ENCODE results near the gene APOH. TPM values are rescaled to one million over a fixed set of nuclear protein-coding genes. Genes with fewer than 3 reads are reported as not detected.
"Not testable (repeated sequence)": the region's sequence is repeated elsewhere in the genome, so short reads cannot be mapped to it uniquely, and the experiment has no call there.

Gene APOH, protein sequence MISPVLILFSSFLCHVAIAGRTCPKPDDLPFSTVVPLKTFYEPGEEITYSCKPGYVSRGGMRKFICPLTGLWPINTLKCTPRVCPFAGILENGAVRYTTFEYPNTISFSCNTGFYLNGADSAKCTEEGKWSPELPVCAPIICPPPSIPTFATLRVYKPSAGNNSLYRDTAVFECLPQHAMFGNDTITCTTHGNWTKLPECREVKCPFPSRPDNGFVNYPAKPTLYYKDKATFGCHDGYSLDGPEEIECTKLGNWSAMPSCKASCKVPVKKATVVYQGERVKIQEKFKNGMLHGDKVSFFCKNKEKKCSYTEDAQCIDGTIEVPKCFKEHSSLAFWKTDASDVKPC
- total RNA-seq = not detected in 2 replicates
- polyA plus RNA-seq (2012) = not detected

DNA sequence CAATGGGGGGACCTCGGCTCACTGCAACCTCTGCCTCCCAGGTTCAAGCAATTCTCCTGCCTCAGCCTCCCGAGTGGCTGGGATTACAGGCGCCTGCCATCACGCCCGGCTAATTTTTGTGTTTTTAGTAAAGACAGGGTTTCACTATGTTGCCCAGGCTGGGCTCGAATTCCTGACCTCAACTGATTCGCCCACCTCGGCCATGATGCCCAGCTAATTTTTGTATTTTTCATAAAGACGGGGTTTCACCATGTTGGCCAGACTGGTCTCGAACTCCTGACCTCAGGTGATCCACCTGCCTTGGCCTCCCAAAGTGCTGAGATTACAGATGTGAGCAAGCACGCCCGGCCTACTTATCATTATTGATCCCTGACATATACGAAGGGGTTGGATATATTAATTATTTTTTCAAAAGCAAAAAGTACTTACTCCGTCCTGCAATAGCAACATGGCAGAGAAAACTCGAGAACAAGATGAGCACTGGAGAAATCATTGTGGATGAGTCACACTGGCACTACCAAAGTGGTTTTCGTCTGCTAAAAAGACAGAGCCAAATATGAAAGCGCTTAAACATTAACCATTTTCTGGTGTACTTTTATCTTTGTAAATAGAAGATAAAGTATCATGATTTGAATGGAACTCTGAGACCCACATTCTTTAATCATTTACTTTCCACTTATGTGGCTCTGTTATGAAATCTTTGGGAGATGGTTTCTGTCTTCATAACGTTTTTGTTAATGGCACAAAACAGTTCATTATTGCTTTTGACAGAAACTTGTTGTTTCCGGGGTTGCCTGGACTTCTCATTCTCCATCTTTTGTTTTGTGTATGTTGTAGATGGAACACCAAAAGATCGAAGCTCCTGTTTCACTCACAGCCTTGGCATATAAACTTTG, at the start of gene APOH:
APOH (minus strand) TSS at position 529 of the 896 bp plus-strand sequence; CDS start at position 493, 36 bp downstream.
- no peak for DNase-seq (ENCODE audit: low read depth)

DNA sequence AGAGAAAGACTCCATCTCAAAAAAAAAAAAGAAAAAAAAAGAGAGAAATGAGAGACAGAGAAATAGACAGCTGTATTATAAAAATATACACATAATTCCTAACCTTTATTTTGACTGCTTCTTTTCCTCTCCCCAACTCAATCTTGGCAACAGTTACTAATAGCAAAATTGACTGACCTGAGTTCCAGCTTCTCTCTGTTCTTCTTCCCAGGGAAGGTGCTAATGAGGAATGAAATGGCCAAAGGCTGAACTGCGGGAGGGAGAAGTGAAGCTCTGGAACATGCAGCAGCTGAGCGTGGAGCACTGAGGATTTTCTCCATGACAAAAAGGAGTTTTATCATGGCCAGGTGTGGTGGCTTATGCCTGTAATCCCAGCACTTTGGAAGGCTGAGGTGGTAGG, 48.0 kb upstream of the APOH start:
- DNase-seq (ENCODE audit: low read depth) = no peak

DNA sequence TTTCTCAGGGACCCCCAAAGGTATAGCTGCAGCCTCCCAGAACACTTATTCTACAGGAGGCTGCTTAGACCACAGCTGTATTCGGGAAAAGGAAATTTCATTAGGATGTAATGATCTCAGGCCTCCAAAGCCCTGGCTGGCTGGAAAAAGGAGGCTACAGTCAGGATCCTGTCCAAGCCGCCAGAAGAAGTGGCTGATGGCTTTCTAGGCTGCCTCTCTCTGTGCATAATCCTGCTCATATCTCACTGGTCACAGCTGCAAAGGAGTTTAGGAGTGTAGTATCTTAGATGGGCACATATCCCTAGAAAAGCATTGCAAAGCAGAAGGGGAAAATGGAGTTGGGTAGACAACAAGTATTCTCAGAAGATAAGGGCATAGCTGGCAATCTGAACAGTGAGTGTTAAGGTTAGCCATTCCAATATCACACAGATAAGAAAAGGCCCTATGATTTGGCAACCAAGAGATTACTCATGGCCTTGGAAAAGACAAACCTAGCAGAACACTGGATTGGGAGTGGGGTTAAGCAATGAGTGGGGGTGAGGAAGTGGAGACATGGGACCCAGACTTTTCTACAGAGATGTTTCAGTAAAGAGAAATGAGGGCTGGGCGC, 47.2 kb upstream of the APOH start:
- peak; percentile 23 for DNase-seq (ENCODE audit: low read depth)

DNA sequence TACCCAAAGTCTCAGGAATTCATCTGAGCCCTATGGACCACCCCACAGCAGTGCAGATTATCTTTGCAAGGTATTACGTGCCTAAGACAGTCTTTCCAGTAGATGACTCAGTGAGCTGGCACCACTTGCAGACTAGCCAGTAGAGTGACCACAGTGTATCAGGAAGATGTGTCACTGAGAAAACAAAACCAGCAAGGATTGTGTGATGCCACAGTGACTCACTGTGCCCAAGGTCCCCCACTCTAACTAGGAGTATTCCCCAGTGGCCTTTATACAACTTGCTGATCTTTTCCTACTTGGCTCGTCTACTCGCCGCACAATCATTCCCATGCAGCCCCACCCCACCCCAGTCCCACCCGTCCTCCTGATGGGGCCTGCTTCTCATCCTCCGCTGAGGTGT, 46.4 kb upstream of the APOH start:
- DNase-seq (ENCODE audit: low read depth) = peak; percentile 97

DNA sequence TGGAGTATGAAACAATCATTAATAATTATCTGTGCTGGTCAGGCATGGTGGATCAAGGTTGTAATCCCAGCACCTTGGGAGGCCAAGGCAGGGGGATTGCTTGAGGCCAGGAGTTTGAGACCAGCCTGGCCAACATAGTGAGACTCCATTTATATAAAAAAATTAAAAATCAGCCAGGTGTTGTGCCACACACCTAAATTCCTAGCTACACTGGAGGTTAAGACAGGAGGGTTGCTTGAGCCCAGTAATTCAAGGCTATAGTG, 44.3 kb upstream of the APOH start:
- no peak for DNase-seq (ENCODE audit: low read depth)

DNA sequence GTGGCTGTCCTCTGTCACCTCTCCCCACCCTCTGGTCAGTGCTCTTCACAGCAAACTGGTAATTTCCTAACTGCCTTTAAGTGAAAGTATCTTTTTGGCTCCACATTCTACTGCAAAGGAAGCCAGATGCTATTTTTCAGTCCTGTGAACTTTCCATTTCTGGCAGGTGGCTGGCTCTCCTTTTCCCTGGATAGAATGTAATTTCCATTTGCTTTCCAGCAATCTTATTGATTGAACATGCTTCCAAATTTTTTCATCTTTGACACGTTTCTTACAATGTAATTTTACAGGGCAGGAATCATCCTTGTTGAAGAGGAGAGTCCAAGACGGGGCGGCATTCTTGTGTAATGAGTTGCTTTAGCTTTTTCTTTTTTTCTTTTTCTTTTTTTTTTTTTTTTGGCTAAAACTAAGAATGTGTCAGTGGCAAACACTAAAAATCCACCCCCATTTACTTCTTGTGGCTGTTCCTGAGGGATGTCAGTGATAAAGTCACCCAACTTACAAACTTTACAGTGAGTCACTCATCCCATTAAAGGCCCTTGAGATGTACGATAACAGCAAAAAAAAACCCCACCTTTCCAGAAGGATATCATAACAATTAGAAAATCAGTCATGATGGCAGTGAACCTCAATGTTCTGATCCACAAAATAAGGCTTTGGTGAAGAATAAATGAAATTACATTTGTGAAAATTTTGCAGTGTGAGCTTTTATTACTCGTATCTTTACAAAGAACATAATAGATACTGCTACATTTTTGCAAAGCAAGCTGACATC, 43.8 kb upstream of the APOH start:
- DNase-seq (ENCODE audit: low read depth) = peak; percentile 38

DNA sequence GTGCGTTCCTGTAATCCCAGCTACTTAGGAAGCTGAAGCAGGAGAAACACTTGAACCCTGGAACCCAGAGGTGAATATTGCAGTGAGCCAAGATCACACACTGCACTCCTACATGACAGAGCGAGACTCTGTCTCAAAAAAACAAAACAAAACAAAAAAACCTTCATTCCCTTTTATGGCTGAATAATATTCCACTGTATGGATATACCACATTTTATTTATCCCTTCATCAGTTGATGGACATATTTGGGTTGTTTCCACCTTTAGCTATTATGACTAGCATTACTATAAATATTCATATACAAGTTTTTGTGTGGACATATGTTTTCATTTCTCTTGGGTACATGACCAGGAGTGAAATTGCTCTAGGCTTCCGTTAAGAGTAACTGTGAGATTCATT, 42.3 kb upstream of the APOH start:
- no peak for DNase-seq (ENCODE audit: low read depth)

DNA sequence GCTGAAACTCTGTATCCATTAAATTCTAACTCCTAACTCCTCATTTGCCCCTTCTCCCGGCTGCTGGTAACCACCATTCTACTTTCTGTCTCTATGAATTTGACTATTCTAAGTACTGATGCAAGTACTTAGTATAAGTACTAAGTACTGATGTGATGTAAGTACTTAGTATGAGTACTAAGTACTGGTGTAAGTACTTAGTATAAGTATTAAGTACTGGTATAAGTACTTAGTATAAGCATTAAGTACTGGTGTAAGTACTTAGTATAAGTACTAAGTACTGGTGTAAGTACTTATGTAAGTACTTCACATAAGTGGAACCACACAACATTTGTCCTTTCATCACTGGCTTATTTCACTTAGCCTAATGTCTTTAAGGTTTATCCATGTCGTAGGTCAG, 40.9 kb upstream of the APOH start:
- no peak for DNase-seq (ENCODE audit: low read depth)

DNA sequence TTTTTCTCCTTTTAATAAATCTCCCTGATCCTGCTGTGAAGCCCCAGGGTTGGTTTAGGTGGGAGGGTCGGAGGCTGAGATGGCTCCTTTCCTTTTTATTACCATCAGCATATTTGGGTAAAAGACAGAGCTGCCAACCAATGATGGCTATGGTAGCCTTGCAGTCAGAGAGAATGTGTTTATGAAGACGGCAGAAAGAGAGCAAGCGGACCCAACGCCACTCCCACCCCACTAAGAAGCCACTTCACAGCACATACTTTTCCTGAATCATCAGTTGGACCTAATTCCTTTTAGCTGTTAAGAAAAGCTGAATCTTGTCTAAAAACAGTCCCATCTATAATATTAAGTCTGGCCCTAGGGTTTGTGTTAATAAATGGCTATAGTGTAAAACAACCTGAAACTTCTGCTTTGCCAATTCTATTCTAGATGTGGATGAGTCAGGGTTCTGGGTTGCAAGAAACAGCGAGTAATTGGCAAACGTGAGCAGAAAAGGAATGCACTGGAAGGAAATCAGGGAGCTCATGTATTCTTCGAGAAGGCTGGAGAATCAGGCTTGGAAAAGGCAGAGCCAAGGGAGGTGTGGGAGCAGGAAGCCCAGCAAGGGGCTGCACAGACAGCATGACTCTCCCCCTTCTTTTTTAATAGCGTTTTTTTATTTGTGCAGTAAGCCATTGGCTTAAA, 39.2 kb upstream of the APOH start:
- peak; percentile 31 for DNase-seq (ENCODE audit: low read depth)

DNA sequence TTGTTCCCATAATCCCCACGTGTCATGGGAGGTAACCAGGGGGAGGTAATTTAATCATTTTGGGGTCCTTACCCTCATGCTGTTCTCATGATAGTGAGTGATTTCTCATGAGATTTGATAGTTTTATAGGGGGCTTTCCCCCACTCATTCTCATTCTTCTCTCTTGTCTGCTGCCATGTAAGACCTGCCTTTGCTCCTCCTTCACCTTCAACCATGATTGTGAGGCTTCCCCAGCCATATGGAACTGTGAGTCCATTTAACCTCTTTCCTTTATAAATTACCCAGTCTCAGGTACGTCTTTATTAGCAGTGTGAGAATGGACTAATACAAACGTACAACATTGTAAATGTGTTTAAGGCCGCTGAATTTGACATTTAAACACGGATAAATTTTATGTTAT, 35.5 kb upstream of the APOH start:
- DNase-seq (ENCODE audit: low read depth) = no peak

DNA sequence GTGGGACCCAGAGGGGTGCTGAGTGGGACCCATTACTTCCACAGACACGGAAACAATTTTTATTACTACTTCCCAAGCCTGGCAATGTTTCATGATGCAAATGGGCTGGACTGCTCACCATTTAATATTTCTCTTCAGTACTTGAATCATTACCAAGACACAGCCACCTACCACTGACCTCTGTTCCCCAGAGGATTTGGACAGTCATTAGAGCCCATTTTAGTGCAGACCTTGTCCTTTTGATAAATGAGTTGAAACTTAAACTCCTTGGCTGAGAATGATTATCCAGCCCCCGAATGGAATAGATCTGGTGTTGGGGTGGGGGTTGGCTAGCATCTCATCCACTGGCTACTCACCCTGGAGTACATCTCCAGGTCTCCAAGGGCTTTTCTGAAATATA, 33.6 kb upstream of the APOH start:
- no peak for DNase-seq (ENCODE audit: low read depth)

DNA sequence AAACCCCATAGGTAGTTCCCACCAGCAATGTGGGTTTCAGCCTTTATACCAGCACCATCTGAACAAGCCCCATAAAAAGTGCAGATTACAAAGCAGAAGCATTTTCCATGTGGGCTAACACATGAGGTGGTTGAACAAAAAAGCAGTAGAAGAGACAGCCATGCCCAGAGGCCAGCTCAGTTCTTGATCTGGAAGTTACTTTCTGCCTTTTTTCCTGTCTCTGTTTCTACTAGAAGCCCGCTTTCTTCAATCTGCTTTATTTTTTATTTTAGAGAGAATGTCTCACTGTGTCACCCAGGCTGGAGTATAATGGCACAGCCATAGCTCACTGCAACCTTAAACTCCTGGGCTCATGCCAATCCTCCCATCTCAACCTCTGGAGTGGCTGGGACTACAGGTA, 31.5 kb upstream of the APOH start:
- DNase-seq (ENCODE audit: low read depth) = no peak

DNA sequence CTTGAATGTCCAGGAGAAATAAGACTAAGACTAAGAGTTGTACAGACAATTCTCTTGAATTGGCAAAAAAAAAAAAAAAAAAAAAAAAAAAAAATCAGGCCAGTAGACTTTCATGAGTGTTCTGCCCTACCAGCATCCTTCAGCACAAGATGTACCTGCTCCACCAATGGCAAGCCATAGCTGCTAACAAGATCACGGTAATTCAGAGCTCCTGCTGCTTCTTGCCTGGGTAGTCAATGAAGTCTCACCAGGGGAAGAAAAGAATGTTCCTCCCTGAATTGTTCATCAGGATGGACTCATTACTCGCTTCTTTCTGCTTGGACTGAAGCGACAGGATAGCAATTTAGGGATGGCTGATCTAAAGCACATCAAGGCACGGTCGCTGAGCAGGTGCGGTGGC, 31.1 kb upstream of the APOH start:
- DNase-seq (ENCODE audit: low read depth) = no peak

DNA sequence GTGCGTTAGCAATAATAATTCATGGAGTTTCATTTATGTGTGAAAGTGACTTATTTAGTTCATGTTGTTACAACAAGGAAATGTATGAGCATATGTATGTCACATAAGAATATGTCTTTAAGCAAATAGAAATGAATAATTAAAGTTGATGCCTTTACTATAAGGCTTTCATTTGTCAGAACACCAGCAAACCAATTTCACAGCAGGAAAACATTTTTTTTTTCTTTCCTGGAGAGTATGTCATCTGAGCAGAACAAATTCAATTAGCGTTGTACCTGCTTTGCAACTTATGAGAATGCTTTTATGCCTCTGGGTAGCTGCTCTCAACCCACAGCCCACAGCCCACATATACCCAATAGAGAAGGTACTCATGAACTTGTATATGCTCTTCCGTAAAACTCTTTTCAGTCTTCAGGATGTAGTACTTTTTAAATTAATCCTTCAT, 26.3 kb upstream of the APOH start:
- no peak for DNase-seq (ENCODE audit: low read depth)

DNA sequence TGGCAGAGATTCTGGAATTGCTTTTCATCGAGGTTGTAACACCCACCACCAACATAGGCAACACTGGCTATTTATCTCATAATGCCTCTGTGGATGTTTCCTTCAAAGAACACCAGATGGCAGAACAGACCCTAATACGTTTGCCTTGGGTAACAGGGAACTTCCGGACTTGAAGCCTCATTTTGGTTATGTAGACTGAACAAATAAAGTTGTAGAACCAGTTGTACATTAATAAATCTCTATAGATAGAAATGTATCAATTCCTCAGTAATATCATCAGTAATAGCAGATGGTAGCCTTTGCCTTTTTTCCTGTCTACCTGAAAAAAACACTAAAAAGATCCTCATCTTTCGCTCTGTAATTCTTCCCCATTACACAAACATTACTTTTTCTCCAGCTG, 25.9 kb upstream of the APOH start:
- peak; percentile 83 for DNase-seq (ENCODE audit: low read depth)

DNA sequence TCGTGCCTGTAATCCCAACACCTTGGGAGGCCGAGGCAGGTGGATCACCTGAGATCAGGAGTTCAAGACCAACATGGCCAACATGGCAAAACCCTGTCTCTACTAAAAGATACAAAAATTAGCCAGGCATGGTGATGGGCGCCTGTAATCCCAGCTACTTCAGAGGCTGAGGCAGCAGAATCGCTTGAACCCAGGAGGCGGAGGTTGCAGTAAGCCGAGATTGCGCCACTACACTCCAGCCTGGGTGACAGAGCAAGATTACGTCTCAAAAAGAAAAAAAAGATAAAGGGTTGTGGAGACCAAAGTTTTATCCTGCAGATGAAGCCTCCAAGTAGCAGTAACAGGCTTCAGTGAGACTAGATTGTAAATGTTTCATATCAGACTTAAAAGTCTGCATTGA, 24.2 kb upstream of the APOH start:
- DNase-seq (ENCODE audit: low read depth) = not testable (repeated sequence)

DNA sequence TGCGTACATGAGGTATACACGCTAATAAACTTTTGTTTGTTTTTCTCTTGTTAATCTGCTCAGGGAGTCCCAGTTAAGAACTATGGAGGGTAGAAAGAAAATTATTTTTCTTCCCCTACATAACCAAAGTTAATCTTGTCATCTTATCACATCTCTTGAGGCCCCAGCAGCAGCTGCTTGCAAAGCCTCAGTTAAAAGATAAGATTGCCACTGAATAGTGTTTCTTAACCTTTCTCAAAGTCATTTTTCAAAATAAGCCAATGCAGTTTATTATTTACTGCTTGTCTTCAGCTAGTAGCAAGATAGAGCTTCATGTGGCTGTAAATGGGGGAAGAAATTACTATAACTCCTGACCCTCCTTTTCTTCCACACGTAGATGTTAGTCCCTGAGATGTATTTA, 21.5 kb upstream of the APOH start:
- no peak for DNase-seq (ENCODE audit: low read depth)

DNA sequence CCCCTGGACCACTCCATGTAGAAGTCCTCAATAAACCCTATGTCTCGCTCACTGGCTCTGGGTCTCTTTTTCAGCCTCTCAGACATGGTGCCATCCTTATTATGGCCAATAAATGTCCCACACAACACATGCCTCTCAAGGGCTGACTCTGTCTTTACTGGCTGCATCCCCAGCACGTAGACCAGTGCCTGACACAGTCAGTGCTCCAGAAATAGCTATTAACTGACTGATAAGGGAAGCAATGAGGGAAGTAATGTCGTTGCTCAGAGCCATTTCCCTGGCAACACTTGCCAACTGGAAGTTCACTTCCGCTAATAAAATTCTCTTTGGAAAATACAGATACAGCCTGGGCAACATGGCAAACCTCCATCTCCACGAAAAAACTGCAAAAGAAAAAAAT, 19.1 kb upstream of the APOH start:
- no peak for DNase-seq (ENCODE audit: low read depth)

DNA sequence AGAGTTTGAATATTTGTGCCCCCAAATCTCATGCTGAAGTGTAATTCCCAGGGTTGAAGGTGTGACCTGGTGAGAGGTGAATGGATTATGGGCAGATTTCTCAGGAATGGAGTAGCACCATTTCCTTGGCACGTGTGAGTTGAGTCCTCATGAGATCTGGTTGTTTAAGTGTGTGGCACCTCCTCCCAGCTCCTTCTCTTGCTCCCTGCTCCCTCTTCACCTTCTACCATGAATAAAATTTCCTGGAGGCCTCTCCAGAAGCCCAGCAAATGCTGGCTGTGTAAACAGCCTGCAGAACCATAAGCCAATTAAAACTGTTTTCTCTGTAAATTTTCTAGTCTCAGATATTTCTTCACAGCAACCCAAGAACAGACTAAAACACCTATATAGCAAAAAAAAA, 12.6 kb upstream of the APOH start:
- no peak for DNase-seq (ENCODE audit: low read depth)

DNA sequence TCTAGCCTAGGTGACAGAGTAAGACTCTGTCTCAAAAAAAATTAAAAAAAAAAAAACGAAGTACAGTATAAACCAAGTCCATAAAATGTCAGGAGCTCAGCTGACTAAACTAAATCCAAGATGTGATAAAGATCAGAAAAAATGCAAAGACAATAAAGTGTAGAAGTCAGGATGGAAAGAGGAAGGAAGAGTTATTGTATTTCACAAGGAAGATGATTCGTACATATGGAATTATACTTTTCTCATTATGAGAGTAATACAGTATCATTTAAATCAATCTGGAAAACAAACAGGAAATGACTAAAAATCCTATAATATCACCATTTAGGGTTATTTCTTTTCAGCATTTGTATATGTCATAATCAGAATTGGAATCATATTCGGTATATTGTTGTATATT, 11.4 kb upstream of the APOH start:
- DNase-seq (ENCODE audit: low read depth) = no peak

DNA sequence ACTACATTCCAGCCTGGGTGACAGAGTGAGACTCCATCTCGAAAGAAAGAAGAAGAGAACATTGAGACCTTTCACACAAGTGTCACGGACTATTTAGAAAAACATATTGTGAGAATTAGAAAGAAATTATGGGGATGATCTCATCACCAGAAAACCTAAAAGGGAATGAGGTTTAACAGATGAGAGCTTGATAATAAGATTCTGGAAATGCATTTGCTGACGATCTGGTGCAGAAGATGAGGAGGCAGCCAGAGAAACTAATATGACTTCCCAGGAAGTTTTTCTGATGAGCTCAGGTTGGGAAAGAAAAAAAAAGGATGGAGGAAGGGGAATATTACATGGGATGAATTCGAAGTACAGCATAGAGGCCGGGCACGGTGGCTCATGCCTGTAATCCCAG, 10.8 kb upstream of the APOH start:
- no peak for DNase-seq (ENCODE audit: low read depth)

All from myocyte (in vitro differentiated cells).